ENCODE measurements around the gene NUP205. TPM values are rescaled to one million over a fixed set of nuclear protein-coding genes. Genes with fewer than 3 reads are reported as not detected.
A peak's percentile ranks its signal among the peaks of the same experiment; 100 is the strongest.

Gene NUP205
- total RNA-seq, 1 donor from 2014 or later, result 45.0 TPM

- no peak for FAIRE-seq
- no peak for DNase-seq (ENCODE audit: low read depth)
- TF ChIP-seq CTCF (IDR thresholded peaks at IDR 0.05; ENCODE audit: insufficient read depth, low read length, severe bottlenecking), result no peak
- Histone ChIP-seq H3K36me3 (ENCODE audit: control insufficient read depth, insufficient read depth, low read length) (peaks cover 7% of the 10 kb centered on the region), H3K27me3 (ENCODE audit: control insufficient read depth, insufficient read depth, low read length) (no peaks in the 10 kb centered on the region), H3K4me3 (ENCODE audit: low read depth, low read length) (no peak overlapping the region)
Measured at GRCh38 chr7:135597926-135598305, 40.2 kb downstream of the NUP205 start.

GRCh38 chr7:135599471-135599870 is 41.8 kb downstream of the NUP205 start:
- TF ChIP-seq CTCF (IDR thresholded peaks at IDR 0.05; ENCODE audit: insufficient read depth, low read length, severe bottlenecking), result no peak
- H3K4me3 ChIP-seq (ENCODE audit: low read depth, low read length), result no peak overlapping the region
- peaks cover 11% of the 10 kb centered on the region for H3K36me3 ChIP-seq (ENCODE audit: control insufficient read depth, insufficient read depth, low read length)
- FAIRE-seq (no peak), DNase-seq (ENCODE audit: low read depth) (no peak)
- H3K27me3 ChIP-seq (ENCODE audit: control insufficient read depth, insufficient read depth, low read length), result no peaks in the 10 kb centered on the region

GRCh38 chr7:135600226-135600625 is 42.5 kb downstream of the NUP205 start:
- Histone ChIP-seq H3K27me3 (ENCODE audit: control insufficient read depth, insufficient read depth, low read length) (no peaks in the 10 kb centered on the region), H3K36me3 (ENCODE audit: control insufficient read depth, insufficient read depth, low read length) (peaks cover 7% of the 10 kb centered on the region), H3K4me3 (ENCODE audit: low read depth, low read length) (no peak overlapping the region)
- TF ChIP-seq CTCF (IDR thresholded peaks at IDR 0.05; ENCODE audit: insufficient read depth, low read length, severe bottlenecking), result no peak
- FAIRE-seq (no peak), DNase-seq (ENCODE audit: low read depth) (no peak)

- no peak for TF ChIP-seq CTCF (IDR thresholded peaks at IDR 0.05; ENCODE audit: insufficient read depth, low read length, severe bottlenecking)
Measured at GRCh38 chr7:135601182-135601581, 43.5 kb downstream of the NUP205 start.

GRCh38 chr7:135602304-135602703 is 44.6 kb downstream of the NUP205 start:
- TF ChIP-seq CTCF (IDR thresholded peaks at IDR 0.05; ENCODE audit: insufficient read depth, low read length, severe bottlenecking), result no peak
- FAIRE-seq, result no peak
- no peak overlapping the region for H3K4me3 ChIP-seq (ENCODE audit: low read depth, low read length)
- peak; percentile 4 for DNase-seq (ENCODE audit: low read depth)
- peaks cover 9% of the 10 kb centered on the region for H3K36me3 ChIP-seq (ENCODE audit: control insufficient read depth, insufficient read depth, low read length)
- no peaks in the 10 kb centered on the region for H3K27me3 ChIP-seq (ENCODE audit: control insufficient read depth, insufficient read depth, low read length)

More at GRCh38 chr7:135601182-135601581, 43.5 kb downstream of the NUP205 start:
- Histone ChIP-seq H3K4me3 (ENCODE audit: low read depth, low read length) (no peak overlapping the region), H3K36me3 (ENCODE audit: control insufficient read depth, insufficient read depth, low read length) (peaks cover 8% of the 10 kb centered on the region), H3K27me3 (ENCODE audit: control insufficient read depth, insufficient read depth, low read length) (no peaks in the 10 kb centered on the region)
- peak; percentile 48 for DNase-seq (ENCODE audit: low read depth)
- FAIRE-seq, result no peak

GRCh38 chr7:135616136-135616535 is 58.4 kb downstream of the NUP205 start:
- peaks cover 2% of the 10 kb centered on the region for H3K36me3 ChIP-seq (ENCODE audit: control insufficient read depth, insufficient read depth, low read length)

More at GRCh38 chr7:135616136-135616535, 58.4 kb downstream of the NUP205 start:
- DNase-seq (ENCODE audit: low read depth) (no peak), FAIRE-seq (no peak)
- no peak for TF ChIP-seq CTCF (IDR thresholded peaks at IDR 0.05; ENCODE audit: insufficient read depth, low read length, severe bottlenecking)
- no peak overlapping the region for H3K4me3 ChIP-seq (ENCODE audit: low read depth, low read length)
- no peaks in the 10 kb centered on the region for H3K27me3 ChIP-seq (ENCODE audit: control insufficient read depth, insufficient read depth, low read length)

Measured in bronchial epithelial cell (primary cell).